Activated CD4-positive, alpha-beta T cell treated with anti-CD3 and anti-CD28 coated beads, Interleukin-2, amount 50 U/mL, for 24 hours (primary cell): ENCODE results near the gene RUFY1.
"Not testable (repeated sequence)": the region's sequence is repeated elsewhere in the genome, so short reads cannot be mapped to it uniquely, and the experiment has no call there.

Experiments used
- DNase-seq, 2 donors: peaks; one replicate each; pipeline ENCODE4 v3.0.0-alpha.2; 2020; ENCODE audit warnings: low read depth in 1 of 2, low spot score in 1 of 2

The RUFY1 gene

GRCh38 chr5:179533907-179534306, 16.4 kb upstream of the RUFY1 start:
- no peak for DNase-seq

GRCh38 chr5:179534431-179534830, 15.9 kb upstream of the RUFY1 start:
- DNase-seq = no peak

DNA sequence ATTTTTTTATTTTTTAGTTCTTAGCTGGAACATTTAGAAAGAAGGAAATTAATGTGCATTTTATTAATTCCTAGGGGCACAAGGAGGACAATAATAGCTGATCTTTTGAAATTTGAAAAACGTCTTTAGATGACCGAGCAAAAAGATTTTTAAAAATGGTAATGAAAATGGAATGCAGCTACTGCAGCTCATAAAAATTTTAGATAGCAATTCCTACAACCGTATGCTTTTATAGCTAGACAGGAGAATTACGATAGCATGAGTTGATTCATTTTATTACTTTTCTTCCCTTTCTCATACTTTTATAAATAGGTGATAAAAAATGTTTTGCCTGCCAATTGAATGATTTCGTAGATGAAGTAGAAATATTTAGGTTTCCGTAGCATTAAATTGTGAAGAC, 13.7 kb upstream of the RUFY1 start:
- no peak for DNase-seq

GRCh38 chr5:179542170-179542569, 8.2 kb upstream of the RUFY1 start:
- DNase-seq = no peak

DNA sequence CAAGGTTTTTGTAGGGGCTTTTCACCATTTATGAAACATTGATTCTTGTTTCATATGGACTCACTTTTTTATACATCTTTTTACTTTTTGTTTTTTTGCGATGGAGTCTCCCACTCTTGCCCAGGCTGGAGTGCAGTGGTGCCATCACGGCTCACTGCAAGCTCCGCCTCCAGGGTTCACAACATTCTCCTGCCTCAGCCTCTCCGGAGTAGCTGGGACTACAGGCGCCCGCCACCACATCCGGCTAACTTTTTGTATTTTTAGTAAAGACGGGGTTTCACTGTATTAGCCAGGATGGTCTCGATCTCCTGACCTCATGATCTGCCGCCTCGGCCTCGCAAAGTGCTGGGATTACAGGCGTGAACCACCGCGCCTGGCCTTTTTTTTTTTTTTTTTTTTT, 7.1 kb upstream of the RUFY1 start:
- DNase-seq = not testable (repeated sequence)

GRCh38 chr5:179553006-179553405, 2.7 kb downstream of the RUFY1 start:
- DNase-seq = no peak

- DNase-seq = no peak
These were observed 3.5 kb downstream of the RUFY1 start for GRCh38 chr5:179553875-179554274.

- DNase-seq = no peak
These were observed 4.6 kb downstream of the RUFY1 start for GRCh38 chr5:179554981-179555380.

GRCh38 chr5:179558261-179558799, 8.0 kb downstream of the RUFY1 start:
- not testable (repeated sequence) for DNase-seq

DNA sequence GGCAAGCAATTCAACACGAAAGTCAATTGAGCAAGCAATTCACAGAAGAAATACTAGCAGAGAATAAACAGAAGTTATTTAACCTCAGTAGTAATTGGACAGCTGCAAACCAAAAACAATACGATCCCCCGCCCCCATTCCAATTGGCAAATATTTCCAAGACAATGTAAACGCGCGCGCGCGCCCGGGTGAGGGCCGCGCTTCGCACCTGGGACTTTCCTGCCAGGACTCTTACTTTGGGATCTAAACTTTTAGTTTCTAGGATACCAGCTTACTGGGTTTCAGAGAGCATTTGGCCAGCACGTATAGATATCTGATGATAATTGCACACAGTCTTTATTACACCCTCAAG, 8.6 kb downstream of the RUFY1 start:
- DNase-seq = no peak

- DNase-seq = peak; percentile 57 to 90
These were observed 9.2 kb downstream of the RUFY1 start for GRCh38 chr5:179559284-179560252.

GRCh38 chr5:179564526-179564925, 14.2 kb downstream of the RUFY1 start:
- DNase-seq = no peak

- no peak for DNase-seq
These were observed 18.4 kb downstream of the RUFY1 start for GRCh38 chr5:179568721-179569120.

GRCh38 chr5:179572386-179572785, 22.0 kb downstream of the RUFY1 start:
- no peak for DNase-seq

- no peak for DNase-seq
These were observed 27.1 kb downstream of the RUFY1 start for GRCh38 chr5:179577286-179577960.

- no peak for DNase-seq
These were observed 35.6 kb downstream of the RUFY1 start for GRCh38 chr5:179585941-179586401.

GRCh38 chr5:179588166-179588565, 37.8 kb downstream of the RUFY1 start:
- DNase-seq = no peak

- no peak for DNase-seq
These were observed 45.6 kb downstream of the RUFY1 start for GRCh38 chr5:179595916-179596315.

DNA sequence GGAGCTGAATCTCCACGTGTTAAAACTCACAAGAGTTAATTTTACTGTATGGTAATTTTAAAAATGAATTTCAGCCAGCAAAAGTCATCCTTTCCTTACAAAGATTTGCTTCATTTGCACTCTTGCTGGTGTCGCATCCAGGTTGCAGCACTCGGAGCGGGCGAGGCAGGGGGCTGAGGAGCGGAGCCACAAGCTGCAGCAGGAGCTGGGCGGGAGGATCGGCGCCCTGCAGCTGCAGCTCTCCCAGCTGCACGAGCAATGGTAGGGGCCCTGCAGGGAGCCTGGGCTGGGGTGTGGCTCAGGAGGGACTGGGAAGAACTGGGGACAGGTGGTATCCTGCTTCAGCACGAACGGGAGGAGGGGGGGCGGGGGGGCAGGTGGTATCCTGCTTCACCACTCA, 46.1 kb downstream of the RUFY1 start:
- no peak for DNase-seq

- DNase-seq = no peak
These were observed 48.7 kb downstream of the RUFY1 start for GRCh38 chr5:179599100-179599499.

- no peak for DNase-seq
These were observed 49.2 kb downstream of the RUFY1 start for GRCh38 chr5:179599566-179599965.

GRCh38 chr5:179599973-179600372, 49.6 kb downstream of the RUFY1 start:
- DNase-seq = no peak
